GM12873 (cell line): ENCODE results near the gene UGT1A8.
"Not testable (repeated sequence)": the region's sequence is repeated elsewhere in the genome, so short reads cannot be mapped to it uniquely, and the experiment has no call there.

Source experiments
- TF ChIP-seq, protein P1 (sequence below): IDR thresholded peaks from 2 replicates; pipeline ENCODE4 v1.5.1; 2012; ENCODE audit warnings: low read depth, mild to moderate bottlenecking, moderate library complexity, low read length, control low read depth; ENCODE audit not compliant: insufficient read depth; ENCODE audit errors: missing control alignments

The UGT1A8 gene

DNA sequence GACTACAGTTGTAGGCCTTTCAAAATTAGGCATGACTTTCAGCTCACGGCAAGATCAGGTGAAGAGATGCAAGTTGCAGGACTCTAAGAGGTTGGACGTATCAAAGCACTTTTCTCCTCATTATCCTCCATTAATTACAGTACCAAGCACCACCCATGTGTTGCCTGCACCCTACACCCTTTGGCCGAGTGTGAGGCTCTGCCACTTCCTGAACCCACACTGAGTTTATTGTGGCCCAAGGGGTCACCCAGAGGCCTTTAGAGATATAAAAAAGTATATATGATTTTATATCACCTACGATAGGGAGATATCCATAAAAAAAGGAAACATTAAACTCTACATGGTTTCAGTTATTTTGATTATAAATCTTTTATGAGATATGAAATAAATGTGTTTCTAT, 2.8 kb downstream of the UGT1A8 start:
- TF ChIP-seq, protein P1, sequence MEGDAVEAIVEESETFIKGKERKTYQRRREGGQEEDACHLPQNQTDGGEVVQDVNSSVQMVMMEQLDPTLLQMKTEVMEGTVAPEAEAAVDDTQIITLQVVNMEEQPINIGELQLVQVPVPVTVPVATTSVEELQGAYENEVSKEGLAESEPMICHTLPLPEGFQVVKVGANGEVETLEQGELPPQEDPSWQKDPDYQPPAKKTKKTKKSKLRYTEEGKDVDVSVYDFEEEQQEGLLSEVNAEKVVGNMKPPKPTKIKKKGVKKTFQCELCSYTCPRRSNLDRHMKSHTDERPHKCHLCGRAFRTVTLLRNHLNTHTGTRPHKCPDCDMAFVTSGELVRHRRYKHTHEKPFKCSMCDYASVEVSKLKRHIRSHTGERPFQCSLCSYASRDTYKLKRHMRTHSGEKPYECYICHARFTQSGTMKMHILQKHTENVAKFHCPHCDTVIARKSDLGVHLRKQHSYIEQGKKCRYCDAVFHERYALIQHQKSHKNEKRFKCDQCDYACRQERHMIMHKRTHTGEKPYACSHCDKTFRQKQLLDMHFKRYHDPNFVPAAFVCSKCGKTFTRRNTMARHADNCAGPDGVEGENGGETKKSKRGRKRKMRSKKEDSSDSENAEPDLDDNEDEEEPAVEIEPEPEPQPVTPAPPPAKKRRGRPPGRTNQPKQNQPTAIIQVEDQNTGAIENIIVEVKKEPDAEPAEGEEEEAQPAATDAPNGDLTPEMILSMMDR, result no peak

DNA sequence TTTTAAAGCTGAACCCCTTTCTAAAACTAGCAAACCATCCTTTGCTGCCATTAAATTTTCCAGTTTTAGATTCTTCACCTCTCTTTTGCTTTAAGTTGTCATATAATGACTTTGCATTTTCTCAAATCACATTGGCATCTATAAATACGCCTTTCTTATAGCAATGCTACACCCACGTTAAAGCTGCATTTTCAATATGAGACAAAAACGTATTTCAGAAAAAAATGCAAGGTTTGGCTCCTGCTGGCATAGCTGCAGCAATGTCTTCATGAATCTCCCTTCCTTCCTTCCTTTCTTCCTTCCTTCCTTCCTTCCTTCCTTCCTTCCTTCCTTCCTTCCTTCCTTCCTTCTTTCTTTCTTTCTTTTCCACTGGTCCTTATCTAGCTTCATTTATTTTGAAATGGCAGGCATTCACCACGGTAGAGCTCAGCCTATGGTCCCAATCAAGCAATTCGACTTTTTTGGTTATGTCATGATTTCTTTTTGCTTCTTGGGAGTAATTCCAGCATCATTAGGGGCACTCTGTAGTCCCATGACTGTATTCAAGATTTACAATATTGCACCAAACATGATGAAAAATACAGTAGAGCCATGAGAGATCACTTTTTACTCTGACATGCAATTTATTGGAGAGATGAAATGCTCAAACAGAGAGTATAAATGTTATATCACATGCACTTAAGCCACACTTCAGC, 10.0 kb downstream of the UGT1A8 start:
- TF ChIP-seq, protein P1, result no peak

DNA sequence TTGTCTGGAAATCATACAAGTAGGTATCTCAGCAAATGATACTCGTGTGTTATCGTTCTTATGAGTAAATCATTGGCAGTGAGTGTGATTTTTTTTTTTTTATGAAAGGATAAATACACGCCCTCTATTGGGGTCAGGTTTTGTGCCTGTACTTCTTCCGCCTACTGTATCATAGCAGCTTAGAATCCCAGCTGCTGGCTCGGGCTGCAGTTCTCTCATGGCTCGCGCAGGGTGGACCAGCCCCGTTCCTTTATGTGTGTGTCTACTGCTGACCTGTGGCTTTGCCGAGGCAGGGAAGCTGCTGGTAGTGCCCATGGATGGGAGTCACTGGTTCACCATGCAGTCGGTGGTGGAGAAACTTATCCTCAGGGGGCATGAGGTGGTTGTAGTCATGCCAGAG, 18.9 kb downstream of the UGT1A8 start, which contains the start of gene UGT1A10:
Gene UGT1A10 (plus strand): TSS at position 143 of the 400 bp plus-strand sequence. CDS start 75 bp downstream, at position 218.
- TF ChIP-seq, protein P1, result not testable (repeated sequence)

DNA sequence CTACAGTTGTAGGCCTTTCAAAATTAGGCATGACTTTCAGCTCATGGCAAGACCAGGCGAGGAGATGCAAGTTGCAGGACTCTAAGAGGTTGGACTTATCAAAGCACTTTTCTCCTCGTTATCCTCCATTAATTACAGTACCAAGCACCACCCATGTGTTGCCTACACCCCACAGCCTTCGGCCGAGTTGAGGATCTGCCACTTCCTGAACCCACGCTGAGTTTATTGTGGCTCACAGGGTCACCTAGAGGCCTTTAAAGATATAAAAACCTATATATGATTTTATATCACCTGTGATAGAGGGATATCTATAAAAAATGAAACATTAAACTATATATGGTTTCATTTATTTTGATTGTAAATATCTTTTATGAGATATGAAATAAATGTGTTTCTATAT, 21.4 kb downstream of the UGT1A8 start:
- TF ChIP-seq, protein P1, result no peak

DNA sequence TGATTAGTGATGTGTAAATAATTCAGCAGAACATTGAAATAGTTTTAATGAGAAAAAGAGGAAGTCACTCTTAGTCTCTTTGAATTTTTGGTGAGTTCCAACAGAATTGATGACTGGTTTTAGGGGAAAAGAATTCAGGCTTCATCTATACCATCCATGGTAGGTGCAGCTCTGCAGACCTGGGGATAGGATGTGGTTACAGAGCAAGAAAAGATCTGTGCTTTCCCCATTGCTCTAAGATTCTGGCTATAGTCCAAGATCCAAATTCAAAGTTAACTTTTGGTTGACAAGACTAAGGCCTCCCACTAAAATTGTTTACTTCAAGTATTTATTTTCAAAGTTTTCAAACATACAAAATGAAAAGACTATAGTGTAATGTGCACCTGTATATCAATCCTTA, 22.4 kb downstream of the UGT1A8 start:
- TF ChIP-seq, protein P1, result no peak

DNA sequence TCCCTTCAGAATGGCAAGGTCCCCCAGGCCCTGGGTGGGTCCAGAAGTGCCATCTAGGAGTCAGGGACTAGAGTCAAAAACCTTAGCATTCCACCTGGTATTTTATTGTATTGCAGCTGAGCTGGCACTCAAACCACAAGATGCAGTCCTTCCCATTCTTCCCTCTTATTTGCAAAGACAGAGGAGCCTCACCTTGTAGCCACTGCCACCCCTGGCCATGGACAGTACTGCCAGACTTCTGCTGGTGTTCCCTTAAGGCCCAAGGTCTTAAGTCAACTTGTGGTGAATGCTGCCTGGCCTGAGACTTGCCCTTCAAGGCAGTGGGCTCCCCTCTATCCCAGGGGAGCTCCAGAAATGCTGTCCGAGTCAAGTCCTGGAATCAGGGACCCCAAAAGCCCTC, 25.7 kb downstream of the UGT1A8 start:
- TF ChIP-seq, protein P1, result peak; percentile 46

DNA sequence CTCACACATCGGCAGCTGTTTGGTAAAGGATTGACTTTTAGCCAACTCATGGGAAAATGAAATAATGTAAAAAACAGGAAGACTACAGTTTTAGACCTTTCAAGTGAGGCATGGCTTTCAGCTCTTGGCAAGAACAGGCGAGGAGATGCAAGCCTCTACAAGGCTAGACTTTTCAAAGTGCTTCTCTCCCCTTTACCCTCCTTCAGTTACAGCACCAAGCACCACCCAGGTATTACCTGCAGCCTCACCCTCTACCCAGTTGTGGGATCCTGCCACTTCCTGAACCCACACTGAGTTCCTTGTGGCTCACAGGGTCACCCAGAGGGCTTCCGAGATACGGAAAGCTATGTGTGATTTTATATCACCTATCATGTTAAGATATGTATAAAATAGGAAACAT, 33.5 kb downstream of the UGT1A8 start:
- TF ChIP-seq, protein P1, result no peak
